ENCODE results near the gene CSTPP1.

- TF ChIP-seq POLR2A (IDR thresholded peaks at IDR 0.05) (no peak), CTCF (IDR thresholded peaks at IDR 0.05) (no peak)
Observed at GRCh38 chr11:47164321-47164720, 227.8 kb downstream of the CSTPP1 start.

Measured in gastroesophageal sphincter (tissue), 3 donors.